Astrocyte (in vitro differentiated cells and primary cell): ENCODE measurements around the gene CIROP. TPM values are rescaled to one million over a fixed set of nuclear protein-coding genes. Genes with fewer than 3 reads are reported as not detected.
"Not testable (repeated sequence)": the region's sequence is repeated elsewhere in the genome, so short reads cannot be mapped to it uniquely, and the experiment has no call there.

Experiments used
- DNase-seq: peaks from one replicate; pipeline ENCODE4 v3.0.0-alpha.2; 2010; ENCODE audit warnings: low read depth
- FAIRE-seq: peaks from 2 replicates; lab custom pipeline; 2011; peaks lifted over from hg19 to GRCh38; lab: Jason Lieb, UNC
- H2AFZ ChIP-seq: 2 replicates; pipeline ENCODE4 v1.6.0; 2012; ENCODE audit warnings: low read depth, low read length, inconsistent platforms
- H3K27ac ChIP-seq: 2 replicates; pipeline ENCODE4 v1.5.1; 2011; ENCODE audit warnings: low read depth, low read length, inconsistent platforms
- H3K27me3 ChIP-seq: 2 replicates; pipeline ENCODE4 v1.6.0; 2011; ENCODE audit warnings: low read length, inconsistent platforms; ENCODE audit not compliant: insufficient read depth
- H3K36me3 ChIP-seq: 2 replicates; pipeline ENCODE4 v1.5.1; 2011; ENCODE audit warnings: low read length, inconsistent platforms; ENCODE audit not compliant: insufficient read depth
- H3K4me1 ChIP-seq: 2 replicates; pipeline ENCODE4 v1.5.1; 2011; ENCODE audit warnings: low read length, inconsistent platforms; ENCODE audit not compliant: insufficient read depth
- H3K4me2 ChIP-seq: 2 replicates; pipeline ENCODE4 v1.6.0; 2012; ENCODE audit warnings: low read length, inconsistent platforms
- H3K4me3 ChIP-seq: 2 replicates; pipeline ENCODE4 v1.5.1; 2011; ENCODE audit warnings: low read depth, mild to moderate bottlenecking, low read length, inconsistent platforms; ENCODE audit not compliant: insufficient read depth
- H3K79me2 ChIP-seq: 2 replicates; pipeline ENCODE4 v1.6.0; 2012; ENCODE audit warnings: mild to moderate bottlenecking, low read length, inconsistent platforms; ENCODE audit not compliant: insufficient read depth
- H3K9ac ChIP-seq: 2 replicates; pipeline ENCODE4 v1.6.0; 2012; ENCODE audit warnings: mild to moderate bottlenecking, low read length, inconsistent platforms
- H3K9me3 ChIP-seq: 2 replicates; pipeline ENCODE4 v1.5.1; 2012; ENCODE audit warnings: low read depth, mild to moderate bottlenecking, low read length, inconsistent platforms; ENCODE audit not compliant: insufficient read depth
- H4K20me1 ChIP-seq: 2 replicates; pipeline ENCODE4 v1.6.0; 2012; ENCODE audit warnings: low read length, inconsistent platforms; ENCODE audit not compliant: insufficient read depth
- H3K27ac Mint-ChIP-seq: one replicate; pipeline ENCODE4 v1.8.0; 2021; ENCODE audit warnings: mild to moderate bottlenecking, mixed read lengths; ENCODE audit not compliant: unreplicated experiment
- H3K27me3 Mint-ChIP-seq: one replicate; pipeline ENCODE4 v1.8.0; 2021; ENCODE audit warnings: low read depth, mixed read lengths; ENCODE audit not compliant: unreplicated experiment
- H3K36me3 Mint-ChIP-seq: one replicate; pipeline ENCODE4 v1.8.0; 2021; ENCODE audit warnings: low read depth, mixed read lengths; ENCODE audit not compliant: unreplicated experiment
- H3K4me1 Mint-ChIP-seq: one replicate; pipeline ENCODE4 v1.8.0; 2021; ENCODE audit warnings: low read depth, mixed read lengths; ENCODE audit not compliant: unreplicated experiment
- H3K4me3 Mint-ChIP-seq: one replicate; pipeline ENCODE4 v1.8.0; 2021; ENCODE audit warnings: mild to moderate bottlenecking, moderate library complexity, mixed read lengths; ENCODE audit not compliant: unreplicated experiment
- H3K9me3 Mint-ChIP-seq: one replicate; pipeline ENCODE4 v1.8.0; 2021; ENCODE audit warnings: mild to moderate bottlenecking, mixed read lengths; ENCODE audit not compliant: unreplicated experiment
- CTCF ChIP-seq: IDR thresholded peaks from 2 replicates; pipeline ENCODE4 v1.5.1; 2011; ENCODE audit warnings: low read depth, mild to moderate bottlenecking, inconsistent platforms, low read length, moderate library complexity; ENCODE audit not compliant: insufficient read depth
- EZH2 ChIP-seq: IDR thresholded peaks from 2 replicates; pipeline ENCODE4 v1.6.1; 2012; ENCODE audit warnings: mild to moderate bottlenecking, low read length, inconsistent platforms; ENCODE audit not compliant: insufficient read depth
- total RNA-seq: library from RNA; stranded (reverse); gene quantifications from 2 replicates; pipeline ENCODE4 v1.2.1, GENCODE V29; 2021

CIROP gene
- total RNA-seq, 1 donor from 2014 or later = not detected

- TF ChIP-seq EZH2 (no peak), CTCF (no peak)
- DNase-seq = no peak
- peaks cover 3% of the 10 kb centered on the region for H3K27me3 ChIP-seq
- Mint-ChIP-seq H3K4me1 (peaks cover 17% of the 10 kb centered on the region), H3K4me3 (no peak overlapping the region), H3K36me3 (no peaks in the 10 kb centered on the region), H3K27ac (no peak overlapping the region), H3K9me3 (no peaks in the 10 kb centered on the region), H3K27me3 (no peaks in the 10 kb centered on the region)
- no peak overlapping the region for H3K27ac ChIP-seq
- no peak for FAIRE-seq
- H4K20me1 ChIP-seq = no peaks in the 10 kb centered on the region
- no peak overlapping the region for H3K4me3 ChIP-seq
- H2AFZ ChIP-seq = no peak overlapping the region
- H3K9ac ChIP-seq = no peak overlapping the region
- peaks cover 24% of the 10 kb centered on the region for H3K4me1 ChIP-seq
- no peaks in the 10 kb centered on the region for H3K79me2 ChIP-seq
- H3K9me3 ChIP-seq = no peaks in the 10 kb centered on the region
- H3K36me3 ChIP-seq = no peaks in the 10 kb centered on the region
- no peak overlapping the region for H3K4me2 ChIP-seq
Measured at GRCh38 chr14:23110579-23111365, 6.0 kb upstream of the CIROP start.

DNA sequence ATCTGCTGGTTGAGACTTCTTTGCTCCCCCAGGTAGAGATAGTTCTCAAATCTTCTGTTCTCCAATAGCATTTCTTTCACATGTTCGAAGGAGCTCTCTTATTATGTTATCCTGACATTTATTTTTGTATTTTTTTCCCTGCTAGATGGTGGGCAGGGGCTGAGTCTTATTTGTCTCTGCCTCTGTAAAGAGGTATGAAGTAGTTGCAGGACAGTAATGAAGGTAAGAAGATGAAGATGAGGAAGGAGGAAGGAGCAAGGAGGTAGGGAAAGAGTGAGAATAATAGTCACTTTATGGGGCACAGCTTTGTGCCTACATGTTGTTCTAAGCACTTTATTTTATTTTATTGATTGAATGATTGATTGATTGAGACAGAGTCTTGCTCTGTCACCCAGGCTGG is 5.0 kb upstream of the CIROP start:
- Histone ChIP-seq H3K79me2 (no peaks in the 10 kb centered on the region), H3K36me3 (no peaks in the 10 kb centered on the region), H3K27ac (no peak overlapping the region), H3K4me2 (no peak overlapping the region), H3K9ac (no peak overlapping the region), H3K4me3 (no peak overlapping the region), H3K9me3 (no peaks in the 10 kb centered on the region), H3K4me1 (peaks cover 14% of the 10 kb centered on the region), H4K20me1 (no peaks in the 10 kb centered on the region), H3K27me3 (peaks cover 3% of the 10 kb centered on the region), H2AFZ (no peak overlapping the region)
- Mint-ChIP-seq H3K4me3 (no peak overlapping the region), H3K36me3 (no peaks in the 10 kb centered on the region), H3K9me3 (no peaks in the 10 kb centered on the region), H3K27me3 (no peaks in the 10 kb centered on the region), H3K27ac (no peak overlapping the region), H3K4me1 (peaks cover 9% of the 10 kb centered on the region)
- DNase-seq = no peak
- FAIRE-seq = no peak
- no peak for TF ChIP-seq EZH2
- no peak for TF ChIP-seq CTCF

- H3K9ac ChIP-seq, H3K4me1 ChIP-seq, H3K27ac ChIP-seq, DNase-seq, H3K9me3 ChIP-seq, H3K27ac Mint-ChIP-seq, H3K9me3 Mint-ChIP-seq, H3K36me3 Mint-ChIP-seq, H3K27me3 Mint-ChIP-seq, H3K27me3 ChIP-seq, H4K20me1 ChIP-seq, H3K4me2 ChIP-seq, H3K79me2 ChIP-seq, H3K4me3 Mint-ChIP-seq, H3K36me3 ChIP-seq, H3K4me1 Mint-ChIP-seq, H2AFZ ChIP-seq, FAIRE-seq, H3K4me3 ChIP-seq: not testable (repeated sequence)
Measured at GRCh38 chr14:23108169-23108568, 3.4 kb upstream of the CIROP start.

DNA sequence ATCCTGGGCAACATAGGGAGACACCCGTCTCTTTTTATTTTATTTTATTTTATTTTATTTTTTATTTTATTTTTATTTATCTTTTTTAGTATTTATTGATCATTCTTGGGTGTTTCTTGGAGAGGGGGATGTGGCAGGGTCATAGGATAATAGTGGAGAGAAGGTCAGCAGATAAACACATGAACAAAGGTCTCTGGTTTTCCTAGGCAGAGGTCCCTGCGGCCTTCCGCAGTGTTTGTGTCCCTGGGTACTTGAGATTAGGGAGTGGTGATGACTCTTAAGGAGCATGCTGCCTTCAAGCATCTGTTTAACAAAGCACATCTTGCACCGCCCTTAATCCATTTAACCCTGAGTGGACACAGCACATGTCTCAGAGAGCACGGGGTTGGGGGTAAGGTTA is 2.8 kb upstream of the CIROP start:
- H3K9me3 Mint-ChIP-seq, H2AFZ ChIP-seq, H3K4me3 Mint-ChIP-seq, H4K20me1 ChIP-seq, H3K27ac Mint-ChIP-seq, H3K27me3 Mint-ChIP-seq, DNase-seq, H3K4me3 ChIP-seq, H3K4me1 ChIP-seq, H3K9me3 ChIP-seq, H3K4me1 Mint-ChIP-seq, H3K27me3 ChIP-seq, FAIRE-seq, H3K4me2 ChIP-seq, H3K9ac ChIP-seq, H3K79me2 ChIP-seq, H3K36me3 Mint-ChIP-seq, H3K36me3 ChIP-seq, H3K27ac ChIP-seq: not testable (repeated sequence)
